Esophagus squamous epithelium (tissue), 5 donors: Measurements from ENCODE around the gene UBE2E1. TPM values are rescaled to one million over a fixed set of nuclear protein-coding genes. Genes with fewer than 3 reads are reported as not detected.
"Not testable (repeated sequence)": the region's sequence is repeated elsewhere in the genome, so short reads cannot be mapped to it uniquely, and the experiment has no call there.

Experiments
- DNase-seq: peaks from one replicate; lab custom pipeline; 2025; lab: John Stamatoyannopoulos, UW
- H3K27ac ChIP-seq, 4 donors: fragments of 200-600 bp; sonication (generic); one replicate each; pipeline ENCODE4 v1.5.1; 2016 to 2019; ENCODE audit warnings: mild to moderate bottlenecking in 1 of 4
- H3K27me3 ChIP-seq, 4 donors: fragments of 200-600 bp; sonication (generic); 1 replicate in 3 of 4; 2 replicates in 1 of 4; pipeline versions ENCODE4 v1.5.1 to v1.6.0; 2017 to 2021; ENCODE audit warnings: antibody characterized with exemption in 1 of 4
- H3K36me3 ChIP-seq, 3 donors: fragments of 200-600 bp; sonication (generic); one replicate each; pipeline ENCODE4 v1.5.1; 2016 to 2019
- H3K4me1 ChIP-seq, 3 donors: fragments of 200-600 bp; sonication (generic); one replicate each; pipeline ENCODE4 v1.5.1; 2017 to 2019
- H3K4me3 ChIP-seq, 4 donors: fragments of 200-600 bp; sonication (generic); 1 replicate in 3 of 4; 2 replicates in 1 of 4; pipeline ENCODE4 v1.5.1; 2016 to 2019; ENCODE audit warnings: mild to moderate bottlenecking in 2 of 4, moderate library complexity in 1 of 4
- H3K9me3 ChIP-seq, 3 donors: fragments of 200-600 bp; sonication (generic); one replicate each; pipeline ENCODE4 v1.5.1; 2016 to 2019
- POLR2A ChIP-seq, 4 donors: fragments of 450-650 bp; IDR thresholded peaks; one replicate each; pipeline ENCODE4 v1.6.1; 2017; ENCODE audit warnings: antibody characterized with exemption in 4 of 4, mild to moderate bottlenecking in 4 of 4, moderate library complexity in 3 of 4
- WGBS, 2 donors: methylation state at CpG; one replicate each; pipeline ENCODE4 v1.1.5; 2018; 5-methylcytosine and 5-hydroxymethylcytosine counted together
- intact Hi-C: fragments of 100-400 bp; cut with DNase I; formaldehyde crosslinking; loops from one replicate; pipeline ENCODE4 v1.15.0; 2022
- total RNA-seq, 4 donors: library from RNA; depleted of rRNA; stranded (reverse); fragments of >200 nt; gene quantifications; one replicate each; pipeline ENCODE4 v1.1.0, GENCODE V29; 2016
- TF ChIP-seq, protein P1 (sequence below), 6 experiments: fragments of 450-650 bp in 4 of 6; fragments of 200-600 bp in 2 of 6; sonication (generic) in 2 of 6; IDR thresholded peaks; one replicate each; pipeline ENCODE4 v1.5.1; 2016 to 2019; ENCODE audit warnings: antibody characterized with exemption in 6 of 6, mild to moderate bottlenecking in 4 of 6, moderate library complexity in 4 of 6
- donor health status: DM: yes; HTN: yes; CAD: no.

UBE2E1 gene
- total RNA-seq, 4 donors from 2014 or later, result 83.9 to 115 (median 104) TPM

DNA sequence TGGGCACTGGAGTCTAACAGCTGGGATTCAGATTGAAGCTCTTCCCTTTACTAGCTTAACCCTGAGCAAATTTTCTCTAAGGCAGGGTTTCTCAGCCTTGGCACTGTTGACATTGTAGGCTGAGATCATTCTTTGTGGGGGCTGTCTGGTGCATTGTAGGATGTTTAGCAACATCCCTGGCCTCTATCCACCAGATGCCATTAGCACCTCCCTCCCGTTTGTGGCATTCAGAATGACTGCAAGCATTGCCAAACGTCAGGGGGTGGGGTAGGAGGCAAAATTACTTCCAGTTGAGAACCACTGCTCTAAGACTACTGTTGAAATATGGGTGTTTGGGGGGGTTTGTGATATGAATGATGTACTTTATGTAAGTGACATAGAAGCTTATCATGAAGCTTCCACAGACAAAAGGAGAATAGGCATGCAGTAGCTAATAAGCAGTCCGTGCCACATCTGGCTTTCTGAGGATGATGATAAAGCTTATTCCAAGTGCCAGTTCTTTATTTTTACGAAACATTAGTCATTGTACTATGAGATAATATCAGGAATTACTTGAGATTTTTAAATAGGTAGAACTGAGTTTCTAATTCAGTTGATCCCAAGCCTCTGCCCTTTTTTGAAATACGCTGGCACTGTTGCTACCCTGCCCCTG is 71.7 kb downstream of the UBE2E1 start:
- DNase-seq, result no peak
- no peak overlapping the region for H3K27ac ChIP-seq
- TF ChIP-seq, protein P1, sequence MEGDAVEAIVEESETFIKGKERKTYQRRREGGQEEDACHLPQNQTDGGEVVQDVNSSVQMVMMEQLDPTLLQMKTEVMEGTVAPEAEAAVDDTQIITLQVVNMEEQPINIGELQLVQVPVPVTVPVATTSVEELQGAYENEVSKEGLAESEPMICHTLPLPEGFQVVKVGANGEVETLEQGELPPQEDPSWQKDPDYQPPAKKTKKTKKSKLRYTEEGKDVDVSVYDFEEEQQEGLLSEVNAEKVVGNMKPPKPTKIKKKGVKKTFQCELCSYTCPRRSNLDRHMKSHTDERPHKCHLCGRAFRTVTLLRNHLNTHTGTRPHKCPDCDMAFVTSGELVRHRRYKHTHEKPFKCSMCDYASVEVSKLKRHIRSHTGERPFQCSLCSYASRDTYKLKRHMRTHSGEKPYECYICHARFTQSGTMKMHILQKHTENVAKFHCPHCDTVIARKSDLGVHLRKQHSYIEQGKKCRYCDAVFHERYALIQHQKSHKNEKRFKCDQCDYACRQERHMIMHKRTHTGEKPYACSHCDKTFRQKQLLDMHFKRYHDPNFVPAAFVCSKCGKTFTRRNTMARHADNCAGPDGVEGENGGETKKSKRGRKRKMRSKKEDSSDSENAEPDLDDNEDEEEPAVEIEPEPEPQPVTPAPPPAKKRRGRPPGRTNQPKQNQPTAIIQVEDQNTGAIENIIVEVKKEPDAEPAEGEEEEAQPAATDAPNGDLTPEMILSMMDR (IDR thresholded peaks at IDR 0.05), result no peak
- no peak for TF ChIP-seq POLR2A (IDR thresholded peaks at IDR 0.05)

DNA sequence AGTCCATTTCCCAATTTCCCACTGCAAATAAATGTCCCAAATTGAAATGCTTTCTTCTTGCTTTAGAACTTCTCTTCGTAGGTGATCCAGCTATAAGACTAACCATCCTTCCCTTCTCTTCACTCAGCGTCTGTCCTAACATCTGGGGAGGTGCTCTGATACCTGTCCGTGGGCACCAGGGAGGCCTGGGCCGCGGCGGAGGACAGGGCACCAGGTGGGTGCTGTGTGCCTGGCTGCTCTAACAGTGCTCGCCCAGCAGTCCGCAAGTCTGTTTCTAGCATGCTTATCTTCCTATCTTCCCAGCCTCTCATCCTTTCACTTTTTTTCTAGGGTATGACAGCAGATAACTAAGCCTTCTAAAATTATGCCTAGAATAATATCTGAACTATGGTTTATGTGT is 73.7 kb downstream of the UBE2E1 start:
- no peak for DNase-seq
- Histone ChIP-seq H3K4me1 (peaks cover 0 to 20% (median 7%) of the 10 kb centered on the region in 3 donors), H3K4me3 (no peak overlapping the region), H3K27ac (no peak overlapping the region), H3K9me3 (no peaks in the 10 kb centered on the region), H3K36me3 (peaks cover 0 to 17% (median 0%) of the 10 kb centered on the region in 3 donors), H3K27me3 (no peaks in the 10 kb centered on the region)
- intact Hi-C loops, result no loop called here
- 93 to 100% methylated on average over 6 to 8 of the region's 8 CpGs for WGBS, 2 donors
- TF ChIP-seq, protein P1 (IDR thresholded peaks at IDR 0.05), result no peak
- TF ChIP-seq POLR2A (IDR thresholded peaks at IDR 0.05), result no peak

More for the DNA sequence above, 71.7 kb downstream of the UBE2E1 start:
- Histone ChIP-seq H3K4me1 (peaks cover 0 to 33% (median 16%) of the 10 kb centered on the region in 3 donors), H3K9me3 (no peaks in the 10 kb centered on the region), H3K4me3 (no peak overlapping the region), H3K36me3 (peaks cover 0 to 12% (median 0%) of the 10 kb centered on the region in 3 donors), H3K27me3 (no peaks in the 10 kb centered on the region)
- 50 to 64% methylated on average over 3 to 5 of the region's 5 CpGs for WGBS, 2 donors
- intact Hi-C loops, result no loop called here

DNA sequence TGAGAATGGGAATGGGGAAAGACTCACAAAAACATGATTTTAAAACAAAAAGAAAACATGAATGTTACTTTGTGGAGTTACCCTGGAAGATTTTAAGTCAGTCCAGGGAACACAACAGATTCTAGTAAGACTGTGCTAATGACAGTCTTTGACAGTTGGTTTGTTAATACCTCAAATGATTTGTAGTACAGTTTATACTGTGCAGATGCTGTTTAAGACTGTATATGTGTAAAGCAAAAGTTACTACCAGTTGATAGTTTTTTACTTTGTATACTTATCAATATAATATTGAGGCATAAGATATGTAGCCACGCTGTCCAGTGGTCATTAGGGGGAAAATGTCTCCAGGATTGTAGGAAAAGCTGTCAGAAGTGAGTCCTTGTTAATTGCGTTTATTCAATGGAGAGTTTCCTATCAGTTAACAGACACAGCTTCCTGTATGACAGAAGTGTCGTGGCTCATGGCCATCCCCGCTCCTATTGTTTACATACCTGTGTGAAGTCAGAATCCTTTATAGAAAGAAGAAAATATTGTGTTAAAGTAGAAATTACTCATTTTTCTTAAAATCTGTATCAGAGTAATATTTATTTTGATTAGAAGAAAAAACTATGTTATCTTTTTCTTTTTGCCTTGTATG is 75.1 kb downstream of the UBE2E1 start:
- TF ChIP-seq POLR2A (IDR thresholded peaks at IDR 0.05), result no peak
- TF ChIP-seq, protein P1 (IDR thresholded peaks at IDR 0.05), result no peak
- 58 to 59% methylated on average over 4 of the region's 4 CpGs for WGBS, 2 donors
- intact Hi-C loops, result no loop called here

DNA sequence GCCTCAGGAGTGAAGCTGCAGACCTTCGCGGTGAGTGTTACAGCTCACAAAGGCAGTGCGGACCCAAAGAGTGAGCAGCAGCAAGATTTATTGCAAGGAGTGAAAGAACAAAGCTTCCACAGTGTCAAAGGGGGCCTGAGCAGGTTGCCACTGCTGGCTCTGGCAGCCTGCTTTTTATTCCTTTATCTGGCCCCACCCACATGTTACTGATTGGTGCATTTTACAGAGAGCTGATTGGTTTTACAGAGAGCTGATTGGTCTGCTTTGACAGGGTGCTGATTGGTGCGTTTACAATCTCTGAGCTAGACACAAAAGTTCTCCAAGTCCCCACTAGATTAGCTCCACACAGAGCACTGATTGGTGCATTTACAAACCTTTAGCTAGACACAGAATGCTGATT is 76.2 kb downstream of the UBE2E1 start:
- H3K27me3 ChIP-seq, H3K27ac ChIP-seq, intact Hi-C loops, DNase-seq, H3K4me1 ChIP-seq, H3K9me3 ChIP-seq, H3K4me3 ChIP-seq: not testable (repeated sequence)
- peaks cover 0 to 17% (median 0%) of the 10 kb centered on the region in 3 donors for H3K36me3 ChIP-seq
- 100% methylated on average over 1 of the region's 4 CpGs; no CpG with 5 or more reads in 1 of the 2 donors for WGBS, 2 donors

More for the DNA sequence above, 75.1 kb downstream of the UBE2E1 start:
- no peak for DNase-seq
- H3K4me1 ChIP-seq, result peaks cover 0 to 15% (median 7%) of the 10 kb centered on the region in 3 donors
- H3K36me3 ChIP-seq, result peaks cover 0 to 17% (median 0%) of the 10 kb centered on the region in 3 donors
- no peaks in the 10 kb centered on the region for H3K27me3 ChIP-seq
- no peaks in the 10 kb centered on the region for H3K9me3 ChIP-seq
- H3K27ac ChIP-seq, result no peak overlapping the region
- no peak overlapping the region for H3K4me3 ChIP-seq

DNA sequence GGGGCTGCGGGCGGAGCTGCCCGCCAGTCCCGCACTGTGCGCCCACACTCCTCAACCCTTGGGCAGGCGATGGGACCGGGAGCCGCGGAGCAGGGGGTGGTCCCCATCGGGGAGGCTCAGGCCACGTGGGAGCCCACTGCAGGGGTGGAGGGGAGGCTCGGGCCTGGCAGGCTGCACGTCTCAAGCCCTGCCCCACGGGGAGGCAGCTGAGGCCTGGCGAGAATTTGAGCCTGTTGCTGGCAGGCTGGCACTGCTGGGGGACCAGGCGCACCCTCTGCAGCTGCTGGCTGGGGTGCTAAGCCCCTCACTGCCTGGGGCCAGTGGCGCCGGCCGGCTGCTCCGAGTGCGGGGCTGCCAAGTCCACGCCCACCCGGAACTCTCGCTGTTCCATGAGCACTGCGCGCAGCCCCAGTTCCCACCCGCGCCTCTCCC is 76.7 kb downstream of the UBE2E1 start:
- Histone ChIP-seq H3K9me3 (no peaks in the 10 kb centered on the region), H3K4me1 (peaks cover 0 to 4% (median under 1%) of the 10 kb centered on the region in 3 donors), H3K4me3 (no peak overlapping the region), H3K27ac (no peak overlapping the region), H3K36me3 (peaks cover 0 to 17% (median 0%) of the 10 kb centered on the region in 3 donors), H3K27me3 (no peaks in the 10 kb centered on the region)
- DNase-seq, result no peak
- no peak for TF ChIP-seq POLR2A (IDR thresholded peaks at IDR 0.05)
- TF ChIP-seq, protein P1 (IDR thresholded peaks at IDR 0.05), result no peak
- WGBS, 2 donors, result 98 to 100% methylated on average over 6 to 7 of the region's 28 CpGs
- intact Hi-C loops, result no loop called here
